ENCODE measurements around the gene DGKI.

The DGKI gene

DNA sequence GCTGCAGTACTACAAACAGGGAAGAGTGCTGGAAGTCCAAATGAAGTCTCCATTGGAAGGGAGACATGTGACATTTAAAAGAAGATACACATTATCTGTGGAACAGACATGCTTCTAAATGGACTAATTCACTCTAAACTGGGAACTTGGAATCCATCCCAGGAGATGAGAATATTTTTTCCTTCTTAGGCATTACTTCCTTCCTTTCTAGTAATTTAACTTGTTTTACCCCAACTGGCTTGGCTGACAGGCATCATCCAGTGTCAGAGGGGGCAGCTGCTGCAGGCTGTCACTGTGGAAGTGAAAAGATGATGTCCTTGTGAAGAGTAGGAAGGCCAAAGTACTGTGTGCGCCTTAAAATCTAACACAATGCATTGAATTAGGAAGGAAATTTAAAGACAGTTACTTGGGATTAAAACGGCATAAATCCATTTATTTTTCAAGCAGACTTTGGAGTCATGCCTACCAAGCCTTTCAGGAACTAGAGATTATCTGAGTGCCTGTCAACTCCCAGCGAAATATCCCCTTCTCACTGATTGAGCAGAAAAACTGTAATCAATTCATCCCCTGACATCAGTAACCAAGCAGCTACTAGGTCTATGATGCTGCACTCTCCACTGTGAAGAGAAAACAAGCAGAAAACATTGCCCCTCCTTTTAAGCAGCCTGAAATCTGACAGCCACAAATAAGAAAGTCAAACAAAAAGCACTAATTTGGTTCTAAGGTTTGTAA lies 161.2 kb downstream of the DGKI start:
- no peak overlapping the region for H3K27ac ChIP-seq
- H3K4me3 ChIP-seq (ENCODE audit: low read depth, low read length): no peak overlapping the region
- no peak for DNase-seq
- TF ChIP-seq, protein P1, sequence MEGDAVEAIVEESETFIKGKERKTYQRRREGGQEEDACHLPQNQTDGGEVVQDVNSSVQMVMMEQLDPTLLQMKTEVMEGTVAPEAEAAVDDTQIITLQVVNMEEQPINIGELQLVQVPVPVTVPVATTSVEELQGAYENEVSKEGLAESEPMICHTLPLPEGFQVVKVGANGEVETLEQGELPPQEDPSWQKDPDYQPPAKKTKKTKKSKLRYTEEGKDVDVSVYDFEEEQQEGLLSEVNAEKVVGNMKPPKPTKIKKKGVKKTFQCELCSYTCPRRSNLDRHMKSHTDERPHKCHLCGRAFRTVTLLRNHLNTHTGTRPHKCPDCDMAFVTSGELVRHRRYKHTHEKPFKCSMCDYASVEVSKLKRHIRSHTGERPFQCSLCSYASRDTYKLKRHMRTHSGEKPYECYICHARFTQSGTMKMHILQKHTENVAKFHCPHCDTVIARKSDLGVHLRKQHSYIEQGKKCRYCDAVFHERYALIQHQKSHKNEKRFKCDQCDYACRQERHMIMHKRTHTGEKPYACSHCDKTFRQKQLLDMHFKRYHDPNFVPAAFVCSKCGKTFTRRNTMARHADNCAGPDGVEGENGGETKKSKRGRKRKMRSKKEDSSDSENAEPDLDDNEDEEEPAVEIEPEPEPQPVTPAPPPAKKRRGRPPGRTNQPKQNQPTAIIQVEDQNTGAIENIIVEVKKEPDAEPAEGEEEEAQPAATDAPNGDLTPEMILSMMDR (IDR thresholded peaks at IDR 0.05; ENCODE audit: low read depth, low read length, missing control alignments): no peak
- H3K27me3 ChIP-seq (replicated peaks): no peaks in the 10 kb centered on the region
- no peaks in the 10 kb centered on the region for H3K36me3 ChIP-seq (replicated peaks)
- in situ Hi-C loops (cut with HindIII; ENCODE audit: low pct_ligation_motif_present, low sequenced_read_pairs): no loop called here

- no peaks in the 10 kb centered on the region for H3K36me3 ChIP-seq (replicated peaks)
- TF ChIP-seq, protein P1 (IDR thresholded peaks at IDR 0.05; ENCODE audit: low read depth, low read length, missing control alignments): no peak
- no peak overlapping the region for H3K4me3 ChIP-seq (ENCODE audit: low read depth, low read length)
- no peak overlapping the region for H3K27ac ChIP-seq
- DNase-seq: no peak
- no peaks in the 10 kb centered on the region for H3K27me3 ChIP-seq (replicated peaks)
- in situ Hi-C loops (cut with HindIII; ENCODE audit: low pct_ligation_motif_present, low sequenced_read_pairs): no loop called here
Observed at GRCh38 chr7:137684776-137685175, 162.0 kb downstream of the DGKI start.

- TF ChIP-seq, protein P1 (IDR thresholded peaks at IDR 0.05; ENCODE audit: low read depth, low read length, missing control alignments): no peak
- no peak overlapping the region for H3K27ac ChIP-seq
- in situ Hi-C loops (cut with HindIII; ENCODE audit: low pct_ligation_motif_present, low sequenced_read_pairs): no loop called here
- no peak overlapping the region for H3K4me3 ChIP-seq (ENCODE audit: low read depth, low read length)
- no peaks in the 10 kb centered on the region for H3K27me3 ChIP-seq (replicated peaks)
- DNase-seq: no peak
- no peaks in the 10 kb centered on the region for H3K36me3 ChIP-seq (replicated peaks)
Observed at GRCh38 chr7:137684316-137684715, 162.5 kb downstream of the DGKI start.

DNA sequence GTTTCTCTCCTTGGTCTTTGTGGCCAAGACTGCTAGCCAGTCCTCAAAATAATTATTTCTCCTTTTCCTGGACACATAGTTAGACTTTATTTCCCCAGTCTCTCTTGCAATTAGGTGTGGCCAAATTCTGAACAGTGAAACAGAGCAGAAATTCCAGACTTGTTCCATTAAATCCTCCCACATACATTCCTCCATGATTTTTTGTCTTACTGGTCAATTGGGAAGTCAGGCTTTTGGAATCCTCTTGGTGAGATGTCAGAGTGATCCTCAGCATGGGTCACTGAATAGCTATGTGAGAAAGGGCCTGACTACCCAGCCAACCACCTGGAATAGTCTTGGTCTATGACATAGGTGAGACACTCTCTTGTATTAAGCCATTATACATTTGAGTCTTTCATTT lies 164.2 kb downstream of the DGKI start:
- DNase-seq: peak; percentile 47
- peak overlapping the region; percentile 63 for H3K27ac ChIP-seq
- in situ Hi-C loops (cut with HindIII; ENCODE audit: low pct_ligation_motif_present, low sequenced_read_pairs): no loop called here
- no peaks in the 10 kb centered on the region for H3K36me3 ChIP-seq (replicated peaks)
- no peak overlapping the region for H3K4me3 ChIP-seq (ENCODE audit: low read depth, low read length)
- H3K27me3 ChIP-seq (replicated peaks): no peaks in the 10 kb centered on the region
- TF ChIP-seq, protein P1 (IDR thresholded peaks at IDR 0.05; ENCODE audit: low read depth, low read length, missing control alignments): no peak

GRCh38 chr7:137681657-137682562 lies 164.9 kb downstream of the DGKI start:
- H3K27me3 ChIP-seq (replicated peaks): no peaks in the 10 kb centered on the region
- H3K36me3 ChIP-seq (replicated peaks): no peaks in the 10 kb centered on the region
- H3K27ac ChIP-seq: peak overlapping the region; percentile 63
- in situ Hi-C loops (cut with HindIII; ENCODE audit: low pct_ligation_motif_present, low sequenced_read_pairs): no loop called here
- no peak overlapping the region for H3K4me3 ChIP-seq (ENCODE audit: low read depth, low read length)
- TF ChIP-seq, protein P1 (IDR thresholded peaks at IDR 0.05; ENCODE audit: low read depth, low read length, missing control alignments): no peak
- DNase-seq: peak; percentile 83

Data from brain microvascular endothelial cell (primary cell).